Osteoblast (primary cell): ENCODE results near the gene TBC1D21. TPM values are rescaled to one million over a fixed set of nuclear protein-coding genes. Genes with fewer than 3 reads are reported as not detected.
"Not testable (repeated sequence)": the region's sequence is repeated elsewhere in the genome, so short reads cannot be mapped to it uniquely, and the experiment has no call there.

Experiments used
- DNase-seq: peaks from one replicate; pipeline ENCODE4 v3.0.0; 2011; ENCODE audit warnings: low spot score, mixed read lengths; ENCODE audit not compliant: insufficient read length; ENCODE audit errors: missing footprints
- H2AFZ ChIP-seq: 2 replicates; pipeline ENCODE4 v1.6.0; 2011; ENCODE audit warnings: mild to moderate bottlenecking, low read length
- H3K27ac ChIP-seq: 2 replicates; pipeline ENCODE4 v1.5.1; 2011; ENCODE audit warnings: mild to moderate bottlenecking, low read depth, low read length, moderate library complexity
- H3K27me3 ChIP-seq: 2 replicates; pipeline ENCODE4 v1.6.0; 2012; ENCODE audit warnings: mild to moderate bottlenecking, control low read depth, inconsistent platforms, low read length, moderate library complexity; ENCODE audit not compliant: insufficient read depth
- H3K36me3 ChIP-seq: 2 replicates; pipeline ENCODE4 v1.5.1; 2011; ENCODE audit warnings: mild to moderate bottlenecking, low read length, control low read depth, moderate library complexity; ENCODE audit not compliant: insufficient read depth
- H3K4me1 ChIP-seq: 2 replicates; pipeline ENCODE4 v1.5.1; 2011; ENCODE audit warnings: mild to moderate bottlenecking, low read length, control low read depth, moderate library complexity; ENCODE audit not compliant: insufficient read depth
- H3K4me2 ChIP-seq: 2 replicates; pipeline ENCODE4 v1.6.0; 2011; ENCODE audit warnings: mild to moderate bottlenecking, low read length; ENCODE audit not compliant: insufficient read depth
- H3K4me3 ChIP-seq: fragments of 200-600 bp; sonication (generic); 3 replicates; pipeline ENCODE4 v1.5.1; 2012; ENCODE audit warnings: mild to moderate bottlenecking, low read length, inconsistent platforms; ENCODE audit not compliant: insufficient read depth
- H3K79me2 ChIP-seq: 2 replicates; pipeline ENCODE4 v1.6.0; 2012; ENCODE audit warnings: mild to moderate bottlenecking, low read length, control low read depth, inconsistent platforms; ENCODE audit not compliant: insufficient read depth
- H3K9me3 ChIP-seq: 2 replicates; pipeline ENCODE4 v1.5.1; 2011; ENCODE audit warnings: low read depth, low read length, control low read depth
- H4K20me1 ChIP-seq: 2 replicates; pipeline ENCODE4 v1.6.0; 2012; ENCODE audit warnings: mild to moderate bottlenecking, low read length, control low read depth; ENCODE audit not compliant: insufficient read depth
- total RNA-seq: library from RNA; depleted of rRNA; stranded (reverse); fragments of >200 nt; gene quantifications from 2 replicates; pipeline ENCODE4 v1.2.3, GENCODE V29; 2012
- TF ChIP-seq, protein P1 (sequence below): IDR thresholded peaks from 2 replicates; pipeline ENCODE4 v1.5.1; 2011; ENCODE audit warnings: mild to moderate bottlenecking, low read depth, low read length, moderate library complexity; ENCODE audit errors: extremely low read depth

Gene TBC1D21
- total RNA-seq, 1 donor: not detected

DNA sequence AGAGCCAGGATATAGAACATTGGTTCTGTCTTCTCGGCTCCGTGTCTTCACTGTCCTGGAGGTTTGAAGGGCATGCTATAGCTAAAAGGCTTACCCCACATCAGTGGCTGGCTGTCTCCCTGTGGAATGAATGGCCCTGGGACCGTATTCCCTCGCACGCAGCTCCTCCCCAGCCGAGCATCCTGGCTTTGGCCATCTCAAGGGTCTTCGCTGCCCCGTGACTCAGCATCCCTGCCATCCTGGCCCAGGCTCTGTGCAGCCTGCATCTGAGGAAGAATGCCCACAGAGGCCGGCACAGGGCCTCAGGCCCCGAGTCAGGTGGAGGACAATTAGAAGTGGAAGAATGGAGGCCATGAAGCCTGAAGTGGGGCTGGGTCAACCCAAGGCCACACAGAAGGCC, 63.9 kb downstream of the TBC1D21 start:
- peaks cover 75% of the 10 kb centered on the region for H3K4me1 ChIP-seq
- H3K79me2 ChIP-seq: peaks cover 99% of the 10 kb centered on the region
- peak; percentile 82 for DNase-seq
- TF ChIP-seq, protein P1, sequence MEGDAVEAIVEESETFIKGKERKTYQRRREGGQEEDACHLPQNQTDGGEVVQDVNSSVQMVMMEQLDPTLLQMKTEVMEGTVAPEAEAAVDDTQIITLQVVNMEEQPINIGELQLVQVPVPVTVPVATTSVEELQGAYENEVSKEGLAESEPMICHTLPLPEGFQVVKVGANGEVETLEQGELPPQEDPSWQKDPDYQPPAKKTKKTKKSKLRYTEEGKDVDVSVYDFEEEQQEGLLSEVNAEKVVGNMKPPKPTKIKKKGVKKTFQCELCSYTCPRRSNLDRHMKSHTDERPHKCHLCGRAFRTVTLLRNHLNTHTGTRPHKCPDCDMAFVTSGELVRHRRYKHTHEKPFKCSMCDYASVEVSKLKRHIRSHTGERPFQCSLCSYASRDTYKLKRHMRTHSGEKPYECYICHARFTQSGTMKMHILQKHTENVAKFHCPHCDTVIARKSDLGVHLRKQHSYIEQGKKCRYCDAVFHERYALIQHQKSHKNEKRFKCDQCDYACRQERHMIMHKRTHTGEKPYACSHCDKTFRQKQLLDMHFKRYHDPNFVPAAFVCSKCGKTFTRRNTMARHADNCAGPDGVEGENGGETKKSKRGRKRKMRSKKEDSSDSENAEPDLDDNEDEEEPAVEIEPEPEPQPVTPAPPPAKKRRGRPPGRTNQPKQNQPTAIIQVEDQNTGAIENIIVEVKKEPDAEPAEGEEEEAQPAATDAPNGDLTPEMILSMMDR: no peak
- H3K9me3 ChIP-seq: no peaks in the 10 kb centered on the region
- H3K4me2 ChIP-seq: no peak overlapping the region
- no peaks in the 10 kb centered on the region for H3K27me3 ChIP-seq
- H3K4me3 ChIP-seq: no peak overlapping the region
- H4K20me1 ChIP-seq: peaks cover 45% of the 10 kb centered on the region
- no peak overlapping the region for H2AFZ ChIP-seq
- H3K36me3 ChIP-seq: peaks cover 46% of the 10 kb centered on the region
- peak overlapping the region; percentile 19 for H3K27ac ChIP-seq

DNA sequence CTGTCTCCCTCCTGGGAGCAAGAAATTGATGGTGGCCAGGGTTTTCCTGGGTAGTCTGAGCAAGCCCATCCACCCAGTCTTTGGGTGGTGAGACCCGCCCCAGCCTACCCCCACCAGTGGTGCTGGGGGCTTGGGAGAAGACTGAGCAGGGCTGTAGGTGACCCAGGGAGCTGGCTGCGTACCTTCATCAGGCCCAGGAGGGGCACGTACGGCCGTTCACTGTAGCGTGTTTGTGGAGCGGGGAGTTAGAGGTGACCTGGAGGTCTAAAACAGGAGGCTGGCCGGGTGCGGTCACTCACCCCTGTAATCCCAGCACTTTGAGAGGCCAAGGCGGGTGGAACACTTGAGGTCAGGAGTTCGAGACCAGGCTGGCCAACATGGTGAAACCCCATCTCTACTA, 64.4 kb downstream of the TBC1D21 start:
- no peak overlapping the region for H2AFZ ChIP-seq
- TF ChIP-seq, protein P1: no peak
- H4K20me1 ChIP-seq: peaks cover 41% of the 10 kb centered on the region
- H3K27ac ChIP-seq: no peak overlapping the region
- DNase-seq: no peak
- no peaks in the 10 kb centered on the region for H3K27me3 ChIP-seq
- no peaks in the 10 kb centered on the region for H3K9me3 ChIP-seq
- H3K36me3 ChIP-seq: peaks cover 44% of the 10 kb centered on the region
- peaks cover 75% of the 10 kb centered on the region for H3K4me1 ChIP-seq
- no peak overlapping the region for H3K4me3 ChIP-seq
- no peak overlapping the region for H3K4me2 ChIP-seq
- peaks cover 99% of the 10 kb centered on the region for H3K79me2 ChIP-seq

DNA sequence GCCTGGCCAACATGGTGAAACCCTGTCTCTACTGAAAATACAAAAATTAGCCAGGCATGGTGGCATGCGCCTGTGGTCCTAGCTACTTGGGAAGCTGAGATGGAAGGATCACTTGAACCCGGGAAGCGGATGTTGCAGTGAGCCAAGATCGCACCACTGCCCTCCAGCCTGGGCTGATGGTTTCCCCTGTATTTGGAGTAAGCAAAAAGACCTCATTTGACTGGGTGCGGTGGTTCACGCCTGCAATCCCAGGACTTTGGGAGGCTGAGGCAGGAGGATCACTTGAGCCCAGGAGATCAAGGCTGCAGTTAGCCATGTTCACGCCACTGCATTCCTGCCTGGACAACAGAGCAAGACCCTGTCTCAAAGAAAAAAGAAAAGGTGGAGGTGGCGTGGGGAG, 65.2 kb downstream of the TBC1D21 start:
- not testable (repeated sequence) for H3K27me3 ChIP-seq, H3K4me3 ChIP-seq, DNase-seq, H2AFZ ChIP-seq, H3K9me3 ChIP-seq
- Histone ChIP-seq H3K4me1 (peaks cover 79% of the 10 kb centered on the region), H3K79me2 (peaks cover 99% of the 10 kb centered on the region), H3K36me3 (peaks cover 42% of the 10 kb centered on the region), H3K27ac (peak overlapping the region; percentile 96), H4K20me1 (peaks cover 34% of the 10 kb centered on the region), H3K4me2 (peak overlapping the region; percentile 4)

Other genes with a start within 250 kb of the TBC1D21 start
- 116 and 130 TPM in 2 replicates for gene NPTN, start 240.2 kb upstream of the TBC1D21 start, total RNA-seq
- 145 and 154 TPM in 2 replicates for gene CD276, start 189.2 kb upstream of the TBC1D21 start, total RNA-seq
- 3.8 and 4.7 TPM in 2 replicates for gene INSYN1, start 120.2 kb upstream of the TBC1D21 start, total RNA-seq
- 246 and 264 TPM in 2 replicates for gene LOXL1, start 52.9 kb downstream of the TBC1D21 start, total RNA-seq
- gene STOML1, start 118.7 kb downstream of the TBC1D21 start, total RNA-seq: 14.1 and 15.0 TPM in 2 replicates
- 46.7 and 50.7 TPM in 2 replicates for gene PML, start 121.2 kb downstream of the TBC1D21 start, total RNA-seq
- under 0.01 TPM in 1 of 2 replicates, not detected in the other for gene GOLGA6A, start 209.0 kb downstream of the TBC1D21 start, total RNA-seq